ENCODE measurements around the gene GLT1D1.

DNA sequence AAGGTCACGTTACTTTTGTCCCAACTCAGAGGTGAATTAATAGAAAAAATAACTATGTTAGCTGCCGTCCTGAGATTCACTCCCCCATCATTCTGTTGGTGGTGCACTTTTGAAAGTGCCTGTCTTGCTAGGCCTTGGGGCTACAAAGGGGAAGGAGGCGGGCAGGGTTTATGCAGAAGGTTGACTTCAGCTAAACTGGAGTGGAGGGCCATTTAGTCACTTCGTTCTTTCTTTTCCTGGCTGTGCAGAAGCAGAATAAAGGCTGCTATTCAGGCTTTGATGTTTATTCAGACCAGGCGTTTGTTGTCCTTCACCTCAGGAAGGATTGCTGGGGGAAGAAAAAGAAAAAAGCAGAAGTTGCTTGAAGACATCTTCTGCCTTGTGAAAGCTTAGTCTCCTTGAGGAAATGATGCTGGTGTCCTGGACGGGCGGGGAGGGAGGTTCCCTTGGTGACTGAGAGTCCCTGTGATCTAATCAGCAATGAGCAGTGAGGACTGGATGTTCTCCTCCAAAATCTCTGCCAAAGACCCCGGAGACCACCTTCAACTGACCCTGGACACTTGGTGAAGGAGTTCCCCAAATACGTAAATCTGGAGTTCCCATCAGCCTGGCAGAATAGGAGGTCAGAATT is 4.0 kb downstream of the GLT1D1 start:
- TF ChIP-seq POLR2A (IDR thresholded peaks at IDR 0.05) (no peak), CTCF (IDR thresholded peaks at IDR 0.05) (no peak)

All from transverse colon (tissue), 3 donors.